Measurements from ENCODE around the gene SPC24.
"Not testable (repeated sequence)": the region's sequence is repeated elsewhere in the genome, so short reads cannot be mapped to it uniquely, and the experiment has no call there.

Gene SPC24

DNA sequence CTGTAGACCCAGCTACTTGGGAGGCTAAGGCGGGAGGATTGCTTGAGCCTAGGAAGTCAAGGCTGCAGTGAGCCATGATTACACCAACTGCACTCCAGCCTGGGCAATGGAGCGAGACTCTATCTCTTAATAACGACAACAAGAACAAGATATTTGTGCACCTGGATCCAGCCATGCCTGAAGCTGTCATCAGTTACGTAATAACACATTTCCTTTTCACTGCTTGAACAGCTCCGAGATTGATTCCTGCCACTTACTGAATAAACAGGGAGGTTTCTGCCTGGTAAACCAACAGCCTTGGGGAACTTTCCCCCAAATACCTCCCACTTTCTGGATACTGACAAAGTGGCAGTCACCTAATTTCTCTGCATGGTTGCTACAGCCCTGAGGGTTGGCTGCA, 36.4 kb upstream of the SPC24 start:
- no peak for DNase-seq

DNA sequence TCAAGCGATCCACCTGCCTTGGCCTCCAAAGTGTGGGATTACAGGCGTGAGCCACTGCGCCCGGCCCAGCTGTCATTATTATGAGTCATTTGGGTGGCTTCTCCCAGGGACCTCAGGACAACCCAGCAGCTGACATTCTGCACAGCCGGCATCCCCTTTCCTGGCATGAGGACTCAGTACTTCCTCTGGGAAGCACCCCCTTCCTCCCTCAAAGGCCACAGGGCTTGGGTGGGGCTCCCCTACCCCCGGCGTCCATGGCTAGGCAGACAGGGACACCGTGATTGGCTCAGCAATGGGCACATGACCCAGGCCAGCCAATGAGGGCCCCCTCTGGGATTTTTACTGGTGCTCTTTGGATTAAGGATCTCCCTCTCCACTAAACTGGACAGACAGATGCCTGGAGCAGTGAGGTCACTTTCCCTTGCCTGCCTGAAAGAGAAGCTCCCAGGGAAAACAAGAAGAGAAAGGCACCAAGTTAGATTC, 35.7 kb upstream of the SPC24 start:
- peak; percentile 75 to 79 for DNase-seq

DNA sequence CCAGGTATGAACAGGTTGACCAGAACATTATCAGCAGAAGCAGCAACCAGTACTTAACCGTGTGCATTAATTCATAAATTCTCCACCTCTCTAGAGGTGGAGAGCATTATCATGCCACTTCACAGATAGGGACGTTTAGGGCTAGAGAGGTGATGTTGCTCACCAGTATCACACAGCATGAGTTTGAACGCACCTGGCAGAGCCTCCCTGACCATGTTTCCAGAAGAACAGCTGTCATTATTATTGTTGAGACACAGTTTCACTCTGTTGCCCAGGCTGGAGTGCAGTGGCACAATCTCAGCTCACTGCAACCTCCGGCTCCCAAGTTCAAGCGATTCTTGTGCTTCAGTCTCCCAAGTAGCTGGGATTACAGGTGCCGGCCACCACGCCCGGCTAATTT, 34.9 kb upstream of the SPC24 start:
- DNase-seq, result no peak

- no peak for DNase-seq
These were observed 31.9 kb upstream of the SPC24 start for GRCh38 chr19:11187441-11187840.

- DNase-seq, result no peak
These were observed 27.4 kb upstream of the SPC24 start for GRCh38 chr19:11182994-11183393.

DNA sequence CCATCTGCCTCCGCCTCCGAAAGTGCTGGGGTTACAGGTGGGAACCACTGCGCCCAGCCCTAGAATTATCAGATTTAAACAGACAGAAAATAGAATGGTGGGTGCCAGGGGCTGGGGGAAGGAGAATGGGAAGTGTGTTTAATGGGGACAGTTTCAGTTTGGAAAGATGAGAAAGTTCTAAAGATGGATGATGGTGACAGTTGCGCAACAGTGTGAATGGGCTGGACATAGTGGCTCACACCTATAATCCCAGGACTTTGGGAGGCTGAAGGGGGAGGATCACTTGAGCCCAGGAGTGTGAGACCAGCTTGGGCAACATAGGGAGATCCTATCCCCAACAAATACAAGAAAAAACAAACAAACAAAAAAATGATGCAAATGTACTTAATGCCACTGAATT, 25.9 kb upstream of the SPC24 start:
- DNase-seq, result no peak

- DNase-seq, result not testable (repeated sequence)
These were observed 25.4 kb upstream of the SPC24 start for GRCh38 chr19:11180975-11181374.

DNA sequence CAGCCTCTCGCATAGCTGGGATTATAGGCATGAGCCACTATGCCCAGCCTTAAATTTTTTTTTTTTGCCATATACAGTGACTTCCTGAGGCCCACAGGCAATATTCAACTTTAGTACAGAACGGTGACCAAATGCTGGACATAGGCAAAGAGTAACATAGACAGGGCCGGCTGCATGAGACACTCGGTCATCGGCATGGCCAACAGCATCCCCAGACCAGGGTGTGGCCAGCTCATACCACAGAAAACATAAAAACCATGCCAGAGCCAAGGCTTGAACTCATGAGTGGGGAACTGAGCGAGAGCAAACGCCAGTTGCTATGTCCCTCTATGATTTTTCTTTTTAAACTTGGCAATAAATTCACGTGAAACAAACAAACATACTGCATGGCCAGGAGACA, 24.8 kb upstream of the SPC24 start:
- DNase-seq, result no peak

- DNase-seq, result no peak
These were observed 24.2 kb upstream of the SPC24 start for GRCh38 chr19:11179716-11180297.

DNA sequence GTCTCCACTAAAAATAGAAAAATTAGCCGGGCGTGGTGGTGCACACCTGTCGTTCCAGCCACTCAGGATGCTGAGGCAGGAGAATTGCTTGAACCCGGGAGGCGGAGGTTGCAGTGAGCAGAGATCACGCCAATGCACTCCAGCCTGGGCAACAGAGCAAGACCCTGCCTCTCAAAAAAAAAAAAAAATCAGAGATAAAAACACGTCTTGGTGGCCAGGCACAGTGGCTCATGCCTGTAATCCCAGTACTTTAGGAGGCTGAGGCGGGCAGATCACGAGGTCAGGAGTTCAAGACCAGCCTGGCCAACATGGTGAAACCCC, 23.5 kb upstream of the SPC24 start:
- DNase-seq, result not testable (repeated sequence)

- DNase-seq, result no peak
These were observed 22.0 kb upstream of the SPC24 start for GRCh38 chr19:11177592-11177991.

DNA sequence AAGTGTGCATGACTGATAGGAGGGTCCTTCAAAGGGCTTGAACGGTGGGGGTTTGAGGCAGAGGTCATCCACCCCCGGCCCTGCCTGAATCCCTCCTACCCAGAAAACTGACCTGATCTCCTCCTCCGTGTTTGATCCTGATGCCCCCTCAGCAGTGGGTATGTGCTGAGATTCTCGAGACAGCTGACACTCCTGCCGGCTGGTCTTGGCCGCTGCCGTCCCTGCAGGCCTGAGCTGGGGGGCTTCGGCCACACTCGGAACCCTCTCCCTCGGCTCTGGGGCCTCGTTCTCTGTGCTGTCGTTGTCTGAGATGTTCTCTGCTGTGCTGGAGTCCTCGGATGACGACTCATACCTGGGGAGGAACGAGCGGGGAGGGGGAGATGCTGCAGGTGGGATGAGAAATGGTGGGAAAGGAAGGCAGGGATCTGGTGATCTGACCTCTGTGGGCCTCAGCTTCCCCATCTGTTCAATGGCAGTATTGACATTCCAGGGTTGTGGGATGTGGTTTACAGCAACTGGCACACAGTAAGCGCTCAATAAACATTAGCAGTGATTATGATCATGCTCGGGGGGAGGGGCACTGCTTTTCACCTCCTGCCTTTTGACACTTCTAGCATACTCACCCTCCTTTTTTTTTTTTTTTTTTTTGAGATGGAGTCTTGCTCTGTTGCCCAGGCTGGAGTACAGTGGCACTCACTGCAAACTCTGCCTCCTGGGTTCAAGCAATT, 21.0 kb upstream of the SPC24 start:
- DNase-seq, result no peak

- no peak for DNase-seq
These were observed 20.3 kb upstream of the SPC24 start for GRCh38 chr19:11175920-11176319.

- no peak for DNase-seq
These were observed 18.8 kb upstream of the SPC24 start for GRCh38 chr19:11174336-11174735.

- DNase-seq, result no peak
These were observed 18.1 kb upstream of the SPC24 start for GRCh38 chr19:11173516-11174155.

GRCh38 chr19:11172576-11172975, 17.0 kb upstream of the SPC24 start:
- no peak for DNase-seq

DNA sequence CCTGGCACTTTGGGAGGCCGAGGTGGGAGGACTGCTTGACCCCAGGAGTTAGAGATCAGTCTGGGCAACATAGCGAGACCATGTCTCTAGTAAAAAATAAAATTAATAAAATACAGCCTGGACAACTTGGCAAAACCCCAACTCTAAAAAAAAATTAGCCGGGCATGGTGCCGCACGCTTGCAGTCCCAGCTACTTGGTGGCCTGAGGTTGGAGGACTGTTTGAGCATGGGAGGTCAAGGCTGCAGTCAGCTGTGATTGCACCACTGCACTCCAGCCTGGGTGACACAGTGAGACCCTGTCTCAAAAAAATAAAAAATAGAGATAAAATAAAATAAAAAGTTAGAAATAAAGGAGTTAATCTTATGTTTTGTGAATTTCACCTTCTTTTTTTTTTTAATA, 15.6 kb upstream of the SPC24 start:
- DNase-seq, result no peak

GRCh38 chr19:11169896-11170678, 14.5 kb upstream of the SPC24 start:
- no peak for DNase-seq

DNA sequence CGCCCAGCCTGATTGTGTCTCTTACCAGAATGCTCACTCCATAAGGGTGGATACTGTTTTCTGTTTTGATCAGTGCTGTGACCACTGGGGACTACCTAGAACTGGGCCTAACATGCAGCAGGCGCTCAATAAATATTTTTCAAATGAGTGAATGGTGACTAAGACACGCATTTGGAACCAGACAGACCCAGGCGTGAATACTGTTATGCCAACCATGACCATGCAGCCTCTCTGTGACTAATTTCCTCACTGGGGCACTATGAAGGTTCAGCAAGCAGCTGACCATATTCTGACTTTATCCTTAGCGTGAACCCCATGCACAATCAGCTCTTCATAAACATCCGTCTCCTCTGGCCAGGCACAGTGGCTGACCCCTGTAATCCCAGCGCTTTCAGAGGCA, 13.0 kb upstream of the SPC24 start:
- DNase-seq, result no peak

DNA sequence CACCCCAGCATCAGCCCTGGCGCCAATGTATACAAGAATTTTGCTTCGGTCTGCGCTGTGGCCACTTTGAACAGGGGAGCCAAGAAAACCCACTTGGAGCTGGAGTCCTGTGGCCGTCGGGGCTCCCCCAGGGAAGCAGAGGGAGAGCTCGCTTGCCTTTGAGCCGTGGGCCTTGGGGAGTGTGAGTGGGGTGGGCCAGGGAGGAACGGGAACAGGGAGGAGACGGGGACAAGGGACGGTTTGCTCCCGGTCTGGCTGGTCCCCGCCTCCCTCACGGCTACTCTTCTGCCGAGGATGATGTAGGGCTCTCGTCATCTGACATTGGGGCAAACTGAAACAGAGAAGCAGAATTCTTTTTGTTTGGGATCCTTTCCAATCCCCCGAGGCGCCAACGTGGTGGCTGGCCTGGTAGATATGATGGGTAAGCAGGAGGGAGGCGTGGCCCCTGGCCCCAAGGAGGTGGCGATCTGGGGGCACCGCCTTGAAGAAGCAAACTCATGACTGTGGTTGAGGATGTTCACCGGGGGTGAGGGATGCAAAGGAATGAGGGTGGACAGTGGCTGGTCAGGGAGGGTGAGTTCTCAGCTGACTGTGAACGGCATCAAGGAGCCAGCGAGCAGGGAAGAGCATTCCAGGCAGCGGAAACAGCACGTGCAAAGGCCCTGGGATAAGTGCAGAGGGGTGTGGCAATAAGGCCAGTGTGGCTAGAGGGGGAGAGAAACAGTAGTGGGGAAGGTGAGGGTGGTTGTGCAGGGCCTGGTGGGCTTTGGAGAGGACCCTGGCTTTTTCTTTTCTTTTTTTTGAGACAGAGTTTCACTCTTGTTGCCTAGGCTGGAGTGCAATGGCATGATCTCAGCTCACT, 10.9 kb upstream of the SPC24 start:
- DNase-seq, result no peak

DNA sequence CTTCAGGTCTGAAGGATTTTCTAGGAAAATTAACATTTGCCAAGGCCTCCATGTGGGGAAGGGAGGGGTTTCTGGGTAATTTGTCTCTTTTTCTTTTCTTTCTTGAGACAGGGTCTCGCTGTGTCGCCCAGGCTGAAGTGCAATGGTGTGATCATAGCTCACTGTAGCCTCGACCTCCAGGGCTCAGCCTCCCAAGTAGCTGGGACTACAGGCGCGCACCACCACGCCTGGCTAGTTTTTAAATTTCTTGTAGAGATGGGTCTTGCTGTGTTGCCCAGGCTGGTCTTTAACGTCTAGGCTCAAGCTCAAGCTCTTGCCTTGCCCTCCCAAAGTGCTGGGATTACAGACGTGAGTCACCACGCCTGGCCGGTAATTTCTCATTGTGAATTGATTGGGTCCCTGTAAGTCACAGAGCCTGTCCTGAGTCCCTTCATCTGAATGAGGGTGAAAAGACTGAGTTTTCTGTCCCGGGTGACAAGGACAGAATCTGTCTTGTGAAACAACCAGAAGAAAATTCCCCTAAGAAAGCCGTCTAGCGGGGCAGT, 10.0 kb upstream of the SPC24 start:
- DNase-seq, result no peak

DNA sequence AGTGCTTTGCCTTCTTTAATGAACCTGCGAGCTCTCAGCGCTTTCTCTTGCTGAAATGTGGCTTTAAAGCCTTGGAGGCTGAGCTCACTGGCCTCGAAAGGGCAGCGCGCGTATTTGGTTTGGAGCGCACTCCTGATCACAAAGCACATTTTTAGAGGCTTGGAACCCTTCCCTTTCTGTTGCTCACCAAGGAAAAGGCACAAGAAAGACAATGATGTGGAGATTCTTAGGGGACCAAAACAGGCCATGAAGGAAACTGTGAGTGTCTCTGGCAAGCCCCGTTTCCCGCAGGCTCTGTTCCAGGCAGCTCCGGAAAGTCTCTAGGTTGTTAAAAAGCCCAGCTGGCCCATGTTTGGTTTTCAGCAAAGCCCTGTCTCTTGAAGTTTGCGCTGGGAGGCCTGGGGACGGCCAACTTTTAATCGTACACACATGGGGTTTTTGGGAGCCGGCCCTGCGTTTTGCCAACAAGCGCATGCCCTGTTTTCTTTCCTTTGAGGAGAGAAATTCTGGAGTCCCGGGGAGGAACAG, 9.4 kb upstream of the SPC24 start:
- no peak for DNase-seq
